Panc1 (cell line): Measurements from ENCODE around the gene TMC7. TPM values are rescaled to one million over a fixed set of nuclear protein-coding genes. Genes with fewer than 3 reads are reported as not detected.

Experiments
- ATAC-seq: fragments of 200-7000 bp; cut with Tn5 transposase; 2 replicates; pipeline ENCODE4 v1.9.1; 2020; ENCODE audit warnings: mild to moderate bottlenecking, moderate library complexity
- BruUV-seq: library from RNA; stranded (reverse); fragments of 400-500 nt; replicated peaks from 2 replicates; lab custom pipeline; 2021; lab: Mats Ljungman, UMichigan
- CTCF ChIA-PET: fragments of 300-600 bp; sonication (Branson Sonifier 250); formaldehyde crosslinking; loops from one replicate; lab custom pipeline; 2022; ENCODE audit warnings: antibody characterized with exemption; lab: Charles Lee
- POLR2A ChIA-PET: fragments of 300-600 bp; sonication (Branson Sonifier 250); formaldehyde crosslinking; loops from one replicate; lab custom pipeline; 2022; ENCODE audit warnings: antibody characterized with exemption; lab: Charles Lee
- DNase-seq: peaks from one replicate; pipeline ENCODE4 v3.0.0-alpha.2; 2010; ENCODE audit warnings: low read depth, low spot score
- H3K27ac ChIP-seq: 2 replicates; pipeline ENCODE4 v1.5.1; 2011; ENCODE audit warnings: mild to moderate bottlenecking, low read length, inconsistent platforms
- H3K27me3 ChIP-seq: fragments of 200-500 bp; sonication (Bioruptor generic); 2 replicates; pipeline ENCODE4 v1.6.0; 2014; ENCODE audit warnings: low read length, inconsistent platforms; ENCODE audit not compliant: control insufficient read depth, insufficient read depth
- H3K36me3 ChIP-seq: fragments of 200-500 bp; sonication (Bioruptor generic); 2 replicates; pipeline ENCODE4 v1.5.1; 2014; ENCODE audit warnings: inconsistent platforms, mild to moderate bottlenecking, low read length, moderate library complexity; ENCODE audit not compliant: control insufficient read depth, insufficient read depth
- H3K4me1 ChIP-seq: 2 replicates; pipeline ENCODE4 v1.5.1; 2011; ENCODE audit warnings: inconsistent platforms, mild to moderate bottlenecking, low read length, moderate library complexity; ENCODE audit not compliant: control insufficient read depth, insufficient read depth
- H3K4me3 ChIP-seq, 2 experiments: 2 replicates each; pipeline ENCODE4 v1.5.1; 2011 to 2012; ENCODE audit warnings: low read depth in 2 of 2, low read length in 2 of 2, mild to moderate bottlenecking in 2 of 2, inconsistent platforms in 1 of 2, moderate library complexity in 1 of 2
- H3K9me3 ChIP-seq: fragments of 200-500 bp; sonication (Bioruptor generic); 2 replicates; pipeline ENCODE4 v1.5.1; 2014; ENCODE audit warnings: low read depth, mild to moderate bottlenecking, inconsistent platforms, low read length, moderate library complexity; ENCODE audit not compliant: control insufficient read depth, insufficient read depth
- POLR2AphosphoS5 ChIP-seq: IDR thresholded peaks from 2 replicates; pipeline ENCODE4 v1.6.1; 2012; ENCODE audit warnings: mild to moderate bottlenecking, low read depth, low read length, moderate library complexity
- SIN3A ChIP-seq: IDR thresholded peaks from 2 replicates; pipeline ENCODE4 v1.6.1; 2012; ENCODE audit warnings: low read depth, mild to moderate bottlenecking, low read length, moderate library complexity, borderline replicate concordance; ENCODE audit not compliant: insufficient read depth
- TCF7L2 ChIP-seq: IDR thresholded peaks from 2 replicates; pipeline ENCODE4 v1.6.1; 2011; ENCODE audit warnings: mild to moderate bottlenecking, low read depth, low read length, inconsistent platforms
- in situ Hi-C: cut with HindIII; loops from 2 replicates; pipeline ENCODE4 v1.10.0; 2016; ENCODE audit warnings: low sequenced_read_pairs, low pct_unique_long_range_greater_than_20kb
- intact Hi-C: fragments of 100-400 bp; cut with micrococcal nuclease; formaldehyde crosslinking; loops from one replicate; pipeline ENCODE4 v1.10.0; 2022; ENCODE audit not compliant: unreplicated experiment
- total RNA-seq: library from RNA; stranded (reverse); gene quantifications from one replicate; pipeline ENCODE4 v1.2.1, GENCODE V29; 2021; ENCODE audit not compliant: unreplicated experiment
- TF ChIP-seq, protein P1 (sequence below): fragments of 450-650 bp; IDR thresholded peaks from 2 replicates; pipeline ENCODE4 v1.5.1; 2017; ENCODE audit warnings: mild to moderate bottlenecking
- TF ChIP-seq, protein P2 (sequence below), 2 experiments: IDR thresholded peaks; 2 replicates each; pipeline ENCODE4 v1.6.1; 2011 to 2012; ENCODE audit warnings: low read depth in 2 of 2, control low read depth in 1 of 2, low read length in 1 of 2, mild to moderate bottlenecking in 1 of 2, moderate library complexity in 1 of 2; ENCODE audit not compliant: insufficient read depth in 1 of 2

Gene TMC7
- total RNA-seq, 1 experiment from 2014 or later = 5.1 TPM

DNA sequence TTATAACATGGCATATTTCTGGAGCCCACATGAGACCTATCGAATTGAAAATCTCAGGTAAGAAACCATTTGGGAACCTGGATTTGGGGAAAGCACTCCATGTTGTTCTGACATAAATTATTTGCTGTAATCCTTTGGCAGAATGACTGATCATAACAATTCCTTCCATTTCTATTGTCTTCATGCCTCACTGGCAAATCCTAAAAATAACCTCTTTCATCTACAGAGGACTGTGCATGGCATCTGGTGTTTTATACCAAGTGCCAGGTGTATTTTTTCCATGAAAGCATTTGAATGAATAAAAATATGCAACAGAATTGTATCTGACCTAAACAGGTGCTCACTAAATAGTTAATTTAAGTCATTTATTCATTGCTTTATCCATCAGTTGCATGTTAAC is 50.0 kb downstream of the TMC7 start:
- no peak for ATAC-seq
- H3K9me3 ChIP-seq = no peaks in the 10 kb centered on the region; the same call in 1 of the 2 replicates
- no peaks in the 10 kb centered on the region for H3K27me3 ChIP-seq
- ChIA-PET POLR2A (no interaction called here), CTCF (no interaction called here)
- no peak overlapping the region for H3K27ac ChIP-seq
- intact Hi-C loops = no loop called here
- no peaks in the 10 kb centered on the region for H3K4me1 ChIP-seq
- H3K36me3 ChIP-seq = no peaks in the 10 kb centered on the region
- in situ Hi-C loops = no loop called here
- no peak for TF ChIP-seq SIN3A
- no peak overlapping the region for H3K4me3 ChIP-seq
- no TSS peak for BruUV-seq
- no peak for DNase-seq

DNA sequence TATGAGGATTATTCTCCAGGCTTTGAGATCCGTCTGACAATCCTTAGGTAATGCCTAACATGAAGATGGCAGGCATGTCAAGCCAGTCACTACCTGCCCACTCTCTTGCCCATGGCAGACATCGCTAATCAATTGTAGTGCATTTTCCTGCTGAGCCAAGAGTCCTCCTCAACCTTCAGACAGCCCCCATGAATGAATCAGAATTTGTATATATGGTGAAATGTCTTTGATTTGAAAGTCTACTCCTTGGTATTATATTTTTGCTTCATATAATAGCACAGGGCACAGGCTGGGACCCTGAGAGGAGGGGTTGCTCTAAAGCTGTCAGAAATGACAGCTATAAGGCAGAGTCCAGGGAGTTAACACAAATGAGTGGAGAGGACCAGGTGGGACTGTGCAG is 56.7 kb downstream of the TMC7 start:
- TF ChIP-seq, protein P1, sequence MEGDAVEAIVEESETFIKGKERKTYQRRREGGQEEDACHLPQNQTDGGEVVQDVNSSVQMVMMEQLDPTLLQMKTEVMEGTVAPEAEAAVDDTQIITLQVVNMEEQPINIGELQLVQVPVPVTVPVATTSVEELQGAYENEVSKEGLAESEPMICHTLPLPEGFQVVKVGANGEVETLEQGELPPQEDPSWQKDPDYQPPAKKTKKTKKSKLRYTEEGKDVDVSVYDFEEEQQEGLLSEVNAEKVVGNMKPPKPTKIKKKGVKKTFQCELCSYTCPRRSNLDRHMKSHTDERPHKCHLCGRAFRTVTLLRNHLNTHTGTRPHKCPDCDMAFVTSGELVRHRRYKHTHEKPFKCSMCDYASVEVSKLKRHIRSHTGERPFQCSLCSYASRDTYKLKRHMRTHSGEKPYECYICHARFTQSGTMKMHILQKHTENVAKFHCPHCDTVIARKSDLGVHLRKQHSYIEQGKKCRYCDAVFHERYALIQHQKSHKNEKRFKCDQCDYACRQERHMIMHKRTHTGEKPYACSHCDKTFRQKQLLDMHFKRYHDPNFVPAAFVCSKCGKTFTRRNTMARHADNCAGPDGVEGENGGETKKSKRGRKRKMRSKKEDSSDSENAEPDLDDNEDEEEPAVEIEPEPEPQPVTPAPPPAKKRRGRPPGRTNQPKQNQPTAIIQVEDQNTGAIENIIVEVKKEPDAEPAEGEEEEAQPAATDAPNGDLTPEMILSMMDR = no peak
- POLR2A ChIA-PET = no interaction called here
- DNase-seq (no peak), ATAC-seq (no peak)
- intact Hi-C loops (no loop called here), in situ Hi-C loops (no loop called here)
- H3K27ac ChIP-seq = no peak overlapping the region
- H3K4me1 ChIP-seq = no peaks in the 10 kb centered on the region
- H3K4me3 ChIP-seq = no peak overlapping the region
- BruUV-seq = no TSS peak
- CTCF ChIA-PET = no interaction called here
- no peaks in the 10 kb centered on the region for H3K27me3 ChIP-seq
- no peaks in the 10 kb centered on the region; the same call in 1 of the 2 replicates for H3K9me3 ChIP-seq
- no peaks in the 10 kb centered on the region for H3K36me3 ChIP-seq

DNA sequence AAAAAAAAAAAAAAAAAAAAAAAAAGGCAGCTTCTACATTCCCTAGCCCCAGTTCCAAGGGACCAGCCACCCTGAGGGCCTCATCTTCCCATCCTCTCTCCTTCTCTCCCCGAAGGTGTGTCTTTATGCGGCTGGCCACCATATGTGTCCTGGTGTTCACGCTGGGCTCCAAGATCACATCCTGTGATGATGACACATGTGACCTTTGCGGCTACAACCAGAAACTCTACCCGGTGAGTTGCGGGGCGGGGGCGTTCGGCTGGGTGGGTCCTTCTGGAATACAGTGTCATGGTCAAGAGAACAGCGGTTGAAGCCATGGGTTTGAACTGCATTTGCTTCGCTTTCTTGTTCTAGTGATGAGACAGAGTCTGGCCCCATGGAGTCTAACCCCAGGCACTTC is 61.0 kb downstream of the TMC7 start:
- BruUV-seq = no TSS peak
- DNase-seq (no peak), ATAC-seq (no peak)
- in situ Hi-C loops (no loop called here), intact Hi-C loops (no loop called here)
- Histone ChIP-seq H3K36me3 (no peaks in the 10 kb centered on the region), H3K4me1 (no peaks in the 10 kb centered on the region), H3K4me3 (no peak overlapping the region), H3K27me3 (no peaks in the 10 kb centered on the region), H3K9me3 (no peaks in the 10 kb centered on the region), H3K27ac (no peak overlapping the region)
- POLR2A ChIA-PET = no interaction called here
- TF ChIP-seq SIN3A = no peak
- TF ChIP-seq POLR2AphosphoS5 = no peak
- TF ChIP-seq, protein P1 = no peak
- TF ChIP-seq TCF7L2 = no peak
- TF ChIP-seq, protein P2, sequence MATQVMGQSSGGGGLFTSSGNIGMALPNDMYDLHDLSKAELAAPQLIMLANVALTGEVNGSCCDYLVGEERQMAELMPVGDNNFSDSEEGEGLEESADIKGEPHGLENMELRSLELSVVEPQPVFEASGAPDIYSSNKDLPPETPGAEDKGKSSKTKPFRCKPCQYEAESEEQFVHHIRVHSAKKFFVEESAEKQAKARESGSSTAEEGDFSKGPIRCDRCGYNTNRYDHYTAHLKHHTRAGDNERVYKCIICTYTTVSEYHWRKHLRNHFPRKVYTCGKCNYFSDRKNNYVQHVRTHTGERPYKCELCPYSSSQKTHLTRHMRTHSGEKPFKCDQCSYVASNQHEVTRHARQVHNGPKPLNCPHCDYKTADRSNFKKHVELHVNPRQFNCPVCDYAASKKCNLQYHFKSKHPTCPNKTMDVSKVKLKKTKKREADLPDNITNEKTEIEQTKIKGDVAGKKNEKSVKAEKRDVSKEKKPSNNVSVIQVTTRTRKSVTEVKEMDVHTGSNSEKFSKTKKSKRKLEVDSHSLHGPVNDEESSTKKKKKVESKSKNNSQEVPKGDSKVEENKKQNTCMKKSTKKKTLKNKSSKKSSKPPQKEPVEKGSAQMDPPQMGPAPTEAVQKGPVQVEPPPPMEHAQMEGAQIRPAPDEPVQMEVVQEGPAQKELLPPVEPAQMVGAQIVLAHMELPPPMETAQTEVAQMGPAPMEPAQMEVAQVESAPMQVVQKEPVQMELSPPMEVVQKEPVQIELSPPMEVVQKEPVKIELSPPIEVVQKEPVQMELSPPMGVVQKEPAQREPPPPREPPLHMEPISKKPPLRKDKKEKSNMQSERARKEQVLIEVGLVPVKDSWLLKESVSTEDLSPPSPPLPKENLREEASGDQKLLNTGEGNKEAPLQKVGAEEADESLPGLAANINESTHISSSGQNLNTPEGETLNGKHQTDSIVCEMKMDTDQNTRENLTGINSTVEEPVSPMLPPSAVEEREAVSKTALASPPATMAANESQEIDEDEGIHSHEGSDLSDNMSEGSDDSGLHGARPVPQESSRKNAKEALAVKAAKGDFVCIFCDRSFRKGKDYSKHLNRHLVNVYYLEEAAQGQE (IDR thresholded peaks at IDR 0.05; ENCODE audit: insufficient read depth in 1 of 2, low read depth in 2 of 2, low read length in 1 of 2) = no peak
- CTCF ChIA-PET = interaction anchor here (0.6 kb wide), 1 partner anchor 60 kb away, joined by 7 read pairs; no protein-coding TSS in a partner anchor
